GM23248 (cell line): ENCODE measurements around the gene NUDC. TPM values are rescaled to one million over a fixed set of nuclear protein-coding genes. Genes with fewer than 3 reads are reported as not detected.

Experiments used
- DNase-seq: peaks from one replicate; pipeline ENCODE4 v3.0.0-alpha.2; 2015
- H2AFZ ChIP-seq: fragments of 200-600 bp; sonication (generic); 2 replicates; pipeline ENCODE4 v1.6.1; 2016; ENCODE audit warnings: antibody characterized with exemption
- H3F3A ChIP-seq: fragments of 200-600 bp; sonication (generic); 2 replicates; pipeline ENCODE4 v1.6.1; 2016; ENCODE audit warnings: mild to moderate bottlenecking, antibody characterized with exemption, mixed run types; ENCODE audit not compliant: insufficient read depth
- H3K27ac ChIP-seq: fragments of 200-600 bp; sonication (generic); 2 replicates; pipeline ENCODE4 v1.5.1; 2016; ENCODE audit warnings: mild to moderate bottlenecking
- H3K27me3 ChIP-seq: fragments of 200-600 bp; sonication (generic); replicated peaks from 2 replicates; pipeline ENCODE4 v1.6.1; 2016; ENCODE audit warnings: mild to moderate bottlenecking; ENCODE audit not compliant: insufficient read depth
- H3K36me3 ChIP-seq: fragments of 200-600 bp; sonication (generic); 2 replicates; pipeline ENCODE4 v1.6.1; 2016; ENCODE audit warnings: low read depth, mild to moderate bottlenecking
- H3K4me1 ChIP-seq: fragments of 200-600 bp; sonication (generic); 2 replicates; pipeline ENCODE4 v1.6.1; 2016; ENCODE audit warnings: mild to moderate bottlenecking; ENCODE audit not compliant: insufficient read depth
- H3K4me2 ChIP-seq: fragments of 200-600 bp; sonication (generic); one replicate; pipeline ENCODE4 v1.6.1; 2016; ENCODE audit warnings: mild to moderate bottlenecking; ENCODE audit not compliant: unreplicated experiment
- H3K4me3 ChIP-seq: fragments of 200-600 bp; sonication (generic); 2 replicates; pipeline ENCODE4 v1.5.1; 2016; ENCODE audit warnings: mild to moderate bottlenecking
- H3K79me2 ChIP-seq: fragments of 200-600 bp; sonication (generic); 2 replicates; pipeline ENCODE4 v1.6.1; 2016; ENCODE audit warnings: mild to moderate bottlenecking; ENCODE audit not compliant: insufficient read depth
- H3K9ac ChIP-seq: fragments of 200-600 bp; sonication (generic); 2 replicates; pipeline ENCODE4 v1.6.1; 2016; ENCODE audit warnings: mild to moderate bottlenecking
- H3K9me2 ChIP-seq: fragments of 200-600 bp; sonication (generic); 2 replicates; pipeline ENCODE4 v1.6.1; 2016; ENCODE audit warnings: mixed run types, mild to moderate bottlenecking, moderate library complexity; ENCODE audit not compliant: insufficient read depth
- H3K9me3 ChIP-seq: fragments of 200-600 bp; sonication (generic); one replicate; pipeline ENCODE4 v1.6.1; 2017; ENCODE audit warnings: low read depth
- H4K20me1 ChIP-seq: fragments of 200-600 bp; sonication (generic); 2 replicates; pipeline ENCODE4 v1.6.0; 2016; ENCODE audit not compliant: insufficient read depth
- EZH2 ChIP-seq: fragments of 200-600 bp; sonication (generic); IDR thresholded peaks from 2 replicates; pipeline ENCODE4 v1.6.1; 2018; ENCODE audit warnings: antibody characterized with exemption, mild to moderate bottlenecking; ENCODE audit not compliant: insufficient read depth, poor library complexity, severe bottlenecking
- EZH2phosphoT487 ChIP-seq: fragments of 200-600 bp; sonication (generic); IDR thresholded peaks from 2 replicates; pipeline ENCODE4 v1.6.1; 2018; ENCODE audit warnings: antibody characterized with exemption, moderate library complexity, mild to moderate bottlenecking, low read depth; ENCODE audit not compliant: insufficient read depth
- WGBS, 2 experiments: methylation state at CpG; one replicate each; pipeline ENCODE4 v1.1.6; 2015 to 2017; ENCODE audit warnings: low lambda C conversion rate in 2 of 2, low coverage in 1 of 2; ENCODE audit errors: missing lambda C conversion rate in 2 of 2; 5-methylcytosine and 5-hydroxymethylcytosine counted together
- in situ Hi-C: fragments of 300-500 bp; cut with MboI; formaldehyde crosslinking; loops from 2 replicates; pipeline ENCODE4 v1.15.0; 2020
- polyA plus RNA-seq: library from polyadenylated mRNA; unstranded; fragments of >200 nt; fragmentation: Nextera tagmentation; extraction: Ambion mirVana; gene quantifications from 2 replicates; pipeline ENCODE4 v1.2.1, GENCODE V29; 2016
- total RNA-seq: library from RNA; depleted of rRNA; stranded (reverse); fragments of >200 nt; shearing (Covaris generic); gene quantifications from 2 replicates; pipeline ENCODE4 v1.2.3, GENCODE V29; 2014

Gene NUDC
- total and polyA plus RNA-seq, 2 experiments from 2014 or later, result 50.0 to 118 TPM

DNA sequence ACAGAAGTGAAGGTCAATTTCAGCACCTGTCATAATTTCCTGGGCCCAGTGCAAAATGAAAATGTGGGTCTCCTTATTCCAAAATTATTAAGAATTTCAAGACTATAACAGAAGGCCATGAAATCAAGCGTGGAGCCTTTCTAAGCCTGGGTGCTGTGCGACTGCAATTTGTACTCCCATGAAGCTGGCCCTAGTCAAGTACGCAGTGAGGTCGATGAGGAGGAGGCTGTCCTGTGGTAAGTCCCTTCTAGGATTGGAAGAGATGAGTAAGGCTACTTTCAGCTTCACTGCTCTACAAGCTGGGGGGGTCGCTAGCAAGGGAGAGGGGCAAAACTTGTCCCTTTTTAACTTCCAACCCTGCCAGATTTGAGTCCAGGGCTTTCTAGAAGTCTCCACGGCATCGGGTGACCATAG is 410 bp upstream of the NUDC start:
- H3F3A ChIP-seq, result no peaks in the 10 kb centered on the region
- peak overlapping the region; percentile 79 for H3K4me2 ChIP-seq
- WGBS, 2 experiments, result 18 to 21% methylated on average over 7 of the region's 7 CpGs
- H3K9me3 ChIP-seq, result no peaks in the 10 kb centered on the region
- peak overlapping the region; percentile 78 for H3K27ac ChIP-seq
- peaks cover 15% of the 10 kb centered on the region; the same call in 1 of the 2 replicates for H3K4me1 ChIP-seq
- H3K9me2 ChIP-seq, result no peaks in the 10 kb centered on the region
- no peaks in the 10 kb centered on the region for H4K20me1 ChIP-seq
- in situ Hi-C loops, result no loop called here
- peak overlapping the region; percentile 93 for H3K9ac ChIP-seq
- DNase-seq, result no peak
- H2AFZ ChIP-seq, result peak overlapping the region; percentile 97
- no peaks in the 10 kb centered on the region for H3K27me3 ChIP-seq
- peak overlapping the region; percentile 88 for H3K4me3 ChIP-seq
- TF ChIP-seq EZH2 (no peak), EZH2phosphoT487 (no peak)
- peaks cover 41% of the 10 kb centered on the region for H3K79me2 ChIP-seq
- peaks cover 11% of the 10 kb centered on the region for H3K36me3 ChIP-seq

DNA sequence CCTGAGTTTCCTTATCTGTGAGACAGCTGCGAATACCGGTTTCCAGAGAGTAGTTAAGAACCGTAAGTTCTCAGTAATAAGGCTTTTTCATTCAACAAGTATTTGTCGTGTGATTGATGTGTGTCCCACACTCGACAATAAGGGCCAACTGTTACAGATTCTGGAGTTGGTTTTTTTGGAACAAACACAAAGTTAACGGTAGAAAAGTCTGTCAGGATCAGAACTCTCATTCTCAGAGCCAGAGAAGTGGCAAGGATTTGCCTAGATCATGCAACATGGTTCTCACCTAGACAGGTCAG is 837 bp downstream of the NUDC start:
- Histone ChIP-seq H2AFZ (peak overlapping the region; percentile 97), H3K4me3 (peak overlapping the region; percentile 88), H3K27ac (peak overlapping the region; percentile 78), H3K9ac (peak overlapping the region; percentile 93), H3K27me3 (no peaks in the 10 kb centered on the region), H3K79me2 (peaks cover 54% of the 10 kb centered on the region), H4K20me1 (no peaks in the 10 kb centered on the region), H3F3A (no peaks in the 10 kb centered on the region), H3K4me1 (peaks cover 15% of the 10 kb centered on the region; the same call in 1 of the 2 replicates), H3K4me2 (peak overlapping the region; percentile 99), H3K9me3 (no peaks in the 10 kb centered on the region), H3K9me2 (no peaks in the 10 kb centered on the region), H3K36me3 (peaks cover 20% of the 10 kb centered on the region)
- 10 to 12% methylated on average over 6 of the region's 6 CpGs for WGBS, 2 experiments
- peak; percentile 16 for DNase-seq
- TF ChIP-seq EZH2 (no peak), EZH2phosphoT487 (no peak)
- in situ Hi-C loops, result no loop called here

DNA sequence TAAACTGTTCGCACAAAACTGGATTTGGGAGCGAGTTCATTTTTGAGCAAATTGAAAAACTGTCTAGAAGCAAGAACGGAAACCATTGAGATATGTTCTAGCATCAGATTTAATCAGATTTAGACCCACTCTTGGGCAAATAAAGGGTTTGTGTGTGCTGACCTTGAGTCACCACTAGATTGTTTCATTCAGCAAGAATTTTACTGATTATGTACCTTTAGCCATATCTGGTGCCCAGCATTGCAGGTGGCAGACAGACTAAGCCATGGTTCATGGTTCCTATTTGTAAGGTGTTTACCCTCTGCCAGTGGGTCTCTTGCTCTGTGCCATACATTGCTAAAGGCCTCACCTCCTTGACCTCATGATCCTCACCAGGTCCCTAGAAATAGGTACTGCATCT is 1.4 kb downstream of the NUDC start:
- Histone ChIP-seq H3K9ac (peak overlapping the region; percentile 93), H3K36me3 (peaks cover 24% of the 10 kb centered on the region)
- in situ Hi-C loops, result no loop called here

DNA sequence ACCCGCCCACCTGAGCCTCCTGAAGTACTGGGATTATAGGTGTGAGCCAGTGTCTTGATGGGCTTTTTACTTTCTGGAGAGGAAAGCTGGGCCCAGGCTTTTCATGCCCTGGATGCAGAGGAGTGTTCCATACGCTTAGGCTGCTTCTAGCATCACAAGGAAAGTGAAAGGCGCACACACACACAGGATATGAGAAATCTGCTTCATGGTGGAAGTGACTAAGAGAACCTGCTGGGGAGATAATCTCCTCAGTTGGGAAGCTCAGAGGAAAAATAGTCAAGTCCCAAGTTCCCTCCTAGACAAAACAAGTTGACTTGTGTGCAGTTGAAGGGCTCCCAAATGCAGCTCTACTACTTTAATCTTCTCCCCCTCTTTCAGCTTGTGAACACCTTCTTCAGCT is 2.2 kb downstream of the NUDC start:
- in situ Hi-C loops, result no loop called here
- H3K4me1 ChIP-seq, result peaks cover 15% of the 10 kb centered on the region; the same call in 1 of the 2 replicates
- H3F3A ChIP-seq, result no peaks in the 10 kb centered on the region
- H3K9me3 ChIP-seq, result no peaks in the 10 kb centered on the region
- peaks cover 30% of the 10 kb centered on the region for H3K36me3 ChIP-seq
- H2AFZ ChIP-seq, result no peak overlapping the region
- peaks cover 67% of the 10 kb centered on the region for H3K79me2 ChIP-seq
- H3K27ac ChIP-seq, result no peak overlapping the region
- no peak overlapping the region for H3K9ac ChIP-seq
- H3K27me3 ChIP-seq, result no peaks in the 10 kb centered on the region
- peak; percentile 46 for DNase-seq
- H3K4me3 ChIP-seq, result no peak overlapping the region; the same call in 1 of the 2 replicates
- TF ChIP-seq EZH2 (no peak), EZH2phosphoT487 (no peak)
- no peaks in the 10 kb centered on the region for H3K9me2 ChIP-seq
- 87 to 90% methylated on average over 3 of the region's 3 CpGs for WGBS, 2 experiments
- H3K4me2 ChIP-seq, result no peak overlapping the region
- H4K20me1 ChIP-seq, result no peaks in the 10 kb centered on the region

More for the DNA sequence above, 1.4 kb downstream of the NUDC start:
- peak overlapping the region; percentile 99 for H3K4me2 ChIP-seq
- peak overlapping the region; percentile 88 for H3K4me3 ChIP-seq
- H3F3A ChIP-seq, result no peaks in the 10 kb centered on the region
- peaks cover 59% of the 10 kb centered on the region for H3K79me2 ChIP-seq
- no peaks in the 10 kb centered on the region for H3K27me3 ChIP-seq
- peak; percentile 15 for DNase-seq
- WGBS, 2 experiments, result 79 to 84% methylated on average over 3 of the region's 3 CpGs
- H3K9me2 ChIP-seq, result no peaks in the 10 kb centered on the region
- no peak overlapping the region for H2AFZ ChIP-seq
- H3K9me3 ChIP-seq, result no peaks in the 10 kb centered on the region
- 0 out of 2 replicates have a peak overlapping the region, but pooled peaks have one; percentile 78 for H3K27ac ChIP-seq
- no peaks in the 10 kb centered on the region for H4K20me1 ChIP-seq
- TF ChIP-seq EZH2 (no peak), EZH2phosphoT487 (no peak)
- H3K4me1 ChIP-seq, result peaks cover 15% of the 10 kb centered on the region; the same call in 1 of the 2 replicates

DNA sequence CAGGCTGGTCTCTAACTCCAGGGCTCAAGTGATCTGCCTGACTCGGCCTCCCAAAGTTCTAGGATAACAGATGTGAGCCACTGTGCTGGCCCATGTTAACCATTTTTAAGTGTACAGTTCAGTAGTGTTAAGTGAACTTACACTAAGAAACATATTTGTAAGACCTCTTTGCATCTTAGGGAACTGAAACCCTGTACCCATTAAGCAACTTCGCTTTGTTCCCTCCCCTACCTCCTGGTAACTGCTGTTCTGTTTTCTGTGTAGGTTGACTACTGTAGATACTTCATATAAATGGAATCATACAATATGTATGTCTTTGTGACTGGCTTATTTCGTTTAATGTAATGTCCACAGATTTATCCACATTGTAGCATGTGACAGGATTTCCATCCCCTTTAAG is 11.0 kb downstream of the NUDC start:
- Histone ChIP-seq H3K9ac (no peak overlapping the region), H3K4me3 (no peak overlapping the region), H3K79me2 (peaks cover 83% of the 10 kb centered on the region), H3K27ac (no peak overlapping the region), H3K27me3 (no peaks in the 10 kb centered on the region), H3K9me3 (no peaks in the 10 kb centered on the region), H3F3A (no peaks in the 10 kb centered on the region), H4K20me1 (no peaks in the 10 kb centered on the region), H2AFZ (no peak overlapping the region), H3K4me2 (no peak overlapping the region), H3K9me2 (no peaks in the 10 kb centered on the region), H3K4me1 (no peaks in the 10 kb centered on the region), H3K36me3 (peaks cover 36% of the 10 kb centered on the region)
- 83 to 88% methylated on average over 3 of the region's 3 CpGs for WGBS, 2 experiments
- DNase-seq, result no peak
- TF ChIP-seq EZH2phosphoT487, result no peak
- TF ChIP-seq EZH2, result no peak
- in situ Hi-C loops, result no loop called here
